HL-60 (cell line): Measurements from ENCODE around the gene TAPBPL.

Experiments
- REST ChIP-seq: IDR thresholded peaks from 2 replicates; pipeline ENCODE4 v1.6.1; 2012; ENCODE audit warnings: low read depth; ENCODE audit not compliant: insufficient replicate concordance
- TF ChIP-seq, protein P1 (sequence below): IDR thresholded peaks from one replicate; pipeline ENCODE4 v1.5.1; 2011; ENCODE audit warnings: low read length, control low read depth, inconsistent platforms; ENCODE audit not compliant: insufficient read depth

GRCh38 chr12:6404390-6404789 is 47.5 kb upstream of the TAPBPL start:
- TF ChIP-seq, protein P1, sequence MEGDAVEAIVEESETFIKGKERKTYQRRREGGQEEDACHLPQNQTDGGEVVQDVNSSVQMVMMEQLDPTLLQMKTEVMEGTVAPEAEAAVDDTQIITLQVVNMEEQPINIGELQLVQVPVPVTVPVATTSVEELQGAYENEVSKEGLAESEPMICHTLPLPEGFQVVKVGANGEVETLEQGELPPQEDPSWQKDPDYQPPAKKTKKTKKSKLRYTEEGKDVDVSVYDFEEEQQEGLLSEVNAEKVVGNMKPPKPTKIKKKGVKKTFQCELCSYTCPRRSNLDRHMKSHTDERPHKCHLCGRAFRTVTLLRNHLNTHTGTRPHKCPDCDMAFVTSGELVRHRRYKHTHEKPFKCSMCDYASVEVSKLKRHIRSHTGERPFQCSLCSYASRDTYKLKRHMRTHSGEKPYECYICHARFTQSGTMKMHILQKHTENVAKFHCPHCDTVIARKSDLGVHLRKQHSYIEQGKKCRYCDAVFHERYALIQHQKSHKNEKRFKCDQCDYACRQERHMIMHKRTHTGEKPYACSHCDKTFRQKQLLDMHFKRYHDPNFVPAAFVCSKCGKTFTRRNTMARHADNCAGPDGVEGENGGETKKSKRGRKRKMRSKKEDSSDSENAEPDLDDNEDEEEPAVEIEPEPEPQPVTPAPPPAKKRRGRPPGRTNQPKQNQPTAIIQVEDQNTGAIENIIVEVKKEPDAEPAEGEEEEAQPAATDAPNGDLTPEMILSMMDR: no peak
- TF ChIP-seq REST: no peak
